Mesothelial cell of epicardium (in vitro differentiated cells): ENCODE data around the gene MECR. TPM values are rescaled to one million over a fixed set of nuclear protein-coding genes. Genes with fewer than 3 reads are reported as not detected.
A peak's percentile ranks its signal among the peaks of the same experiment; 100 is the strongest.

Experiments
- DNase-seq, 2 experiments: peaks; one replicate each; pipeline ENCODE4 v3.0.0; 2021; ENCODE audit warnings: low spot score in 2 of 2; ENCODE audit not compliant: unreplicated experiment in 2 of 2
- H3K27ac Mint-ChIP-seq: 2 replicates; pipeline ENCODE4 v1.8.0; 2021; ENCODE audit warnings: mixed read lengths
- H3K27me3 Mint-ChIP-seq: 2 replicates; pipeline ENCODE4 v1.8.0; 2021; ENCODE audit warnings: low read depth, mixed read lengths
- H3K36me3 Mint-ChIP-seq: 2 replicates; pipeline ENCODE4 v1.8.0; 2021; ENCODE audit warnings: mixed read lengths
- H3K4me1 Mint-ChIP-seq: 2 replicates; pipeline ENCODE4 v1.8.0; 2021; ENCODE audit warnings: mixed read lengths
- H3K4me3 Mint-ChIP-seq: 2 replicates; pipeline ENCODE4 v1.8.0; 2021; ENCODE audit warnings: mild to moderate bottlenecking, moderate library complexity, mixed read lengths
- H3K9me3 Mint-ChIP-seq: 2 replicates; pipeline ENCODE4 v1.8.0; 2021; ENCODE audit warnings: mixed read lengths
- CTCF ChIP-seq: fragments of 200-600 bp; sonication (generic); IDR thresholded peaks from one replicate; pipeline ENCODE4 v1.5.0; 2021; ENCODE audit warnings: antibody characterized with exemption; ENCODE audit not compliant: unreplicated experiment
- total RNA-seq: library from RNA; stranded (reverse); gene quantifications from 3 replicates; pipeline ENCODE4 v1.2.1, GENCODE V29; 2021

The MECR gene
- total RNA-seq, 1 donor from 2014 or later, result 36.6 TPM

- TF ChIP-seq CTCF, result no peak
- DNase-seq, result no peak
- Mint-ChIP-seq H3K9me3 (no peaks in the 10 kb centered on the region), H3K36me3 (peaks cover 16% of the 10 kb centered on the region), H3K4me1 (peaks cover 54% of the 10 kb centered on the region), H3K27ac (peak overlapping the region; percentile 80), H3K4me3 (no peak overlapping the region), H3K27me3 (no peaks in the 10 kb centered on the region)
These were observed 64.3 kb downstream of the MECR start for GRCh38 chr1:29166291-29166878.

- peak overlapping the region; percentile 82 for H3K27ac Mint-ChIP-seq
- H3K4me1 Mint-ChIP-seq, result peaks cover 43% of the 10 kb centered on the region
- no peak for TF ChIP-seq CTCF
- peaks cover 21% of the 10 kb centered on the region for H3K36me3 Mint-ChIP-seq
- no peaks in the 10 kb centered on the region for H3K9me3 Mint-ChIP-seq
- H3K4me3 Mint-ChIP-seq, result no peak overlapping the region
- H3K27me3 Mint-ChIP-seq, result no peaks in the 10 kb centered on the region
- DNase-seq, result no peak
These were observed 66.1 kb downstream of the MECR start for GRCh38 chr1:29164588-29164987.

GRCh38 chr1:29162476-29163138, 68.1 kb downstream of the MECR start:
- Mint-ChIP-seq H3K36me3 (peaks cover 26% of the 10 kb centered on the region), H3K9me3 (no peaks in the 10 kb centered on the region), H3K27ac (peak overlapping the region; percentile 26), H3K4me1 (peaks cover 38% of the 10 kb centered on the region), H3K27me3 (no peaks in the 10 kb centered on the region), H3K4me3 (no peak overlapping the region)
- TF ChIP-seq CTCF, result no peak
- DNase-seq, result no peak

- no peak for DNase-seq
- Mint-ChIP-seq H3K36me3 (peaks cover 28% of the 10 kb centered on the region), H3K27ac (peak overlapping the region; percentile 25), H3K27me3 (no peaks in the 10 kb centered on the region), H3K4me1 (peaks cover 44% of the 10 kb centered on the region), H3K9me3 (no peaks in the 10 kb centered on the region), H3K4me3 (no peak overlapping the region)
- TF ChIP-seq CTCF, result no peak
These were observed 68.7 kb downstream of the MECR start for GRCh38 chr1:29162025-29162424.

- Mint-ChIP-seq H3K27ac (peak overlapping the region; percentile 84), H3K36me3 (peaks cover 21% of the 10 kb centered on the region), H3K4me1 (peaks cover 60% of the 10 kb centered on the region)
These were observed 71.0 kb downstream of the MECR start for GRCh38 chr1:29159773-29160172.

More at GRCh38 chr1:29159773-29160172, 71.0 kb downstream of the MECR start:
- no peaks in the 10 kb centered on the region for H3K27me3 Mint-ChIP-seq
- no peak for TF ChIP-seq CTCF
- no peak overlapping the region for H3K4me3 Mint-ChIP-seq
- no peak for DNase-seq
- no peaks in the 10 kb centered on the region for H3K9me3 Mint-ChIP-seq
